ENCODE data around the gene POU2AF1.

POU2AF1 gene

DNA sequence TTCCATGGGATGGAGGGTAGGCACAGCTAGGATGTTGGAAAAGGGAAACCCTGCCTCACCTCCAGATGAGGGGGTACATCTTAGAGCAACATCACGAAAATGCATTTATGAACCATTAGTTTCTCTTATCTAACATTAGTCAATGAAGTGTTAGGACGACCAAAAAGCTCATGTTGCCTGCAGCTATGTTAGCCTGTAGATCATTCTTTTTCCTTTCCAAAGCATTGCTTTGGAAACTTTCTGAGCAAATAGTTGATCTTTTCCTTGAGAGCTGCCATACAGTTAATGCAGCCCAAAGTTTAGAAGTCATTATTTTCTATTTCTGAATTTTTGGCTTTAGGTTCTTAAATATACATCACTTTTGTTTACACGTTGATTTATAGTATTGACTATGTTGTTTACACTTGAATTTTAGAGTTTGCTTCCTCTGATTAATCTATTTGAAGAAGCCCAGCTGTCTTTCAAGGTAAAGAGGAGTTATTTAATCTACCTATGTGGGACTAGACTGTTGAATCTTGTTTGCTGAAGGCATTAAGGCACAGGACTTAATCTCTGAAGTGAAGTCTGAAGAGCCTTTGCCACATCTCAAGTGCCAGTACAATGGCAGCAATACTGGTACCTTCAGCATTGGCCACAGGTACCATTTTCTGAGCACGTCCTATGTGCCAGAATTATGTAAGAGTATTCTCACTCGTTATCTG is 69.7 kb downstream of the POU2AF1 start:
- no peak for DNase-seq

DNA sequence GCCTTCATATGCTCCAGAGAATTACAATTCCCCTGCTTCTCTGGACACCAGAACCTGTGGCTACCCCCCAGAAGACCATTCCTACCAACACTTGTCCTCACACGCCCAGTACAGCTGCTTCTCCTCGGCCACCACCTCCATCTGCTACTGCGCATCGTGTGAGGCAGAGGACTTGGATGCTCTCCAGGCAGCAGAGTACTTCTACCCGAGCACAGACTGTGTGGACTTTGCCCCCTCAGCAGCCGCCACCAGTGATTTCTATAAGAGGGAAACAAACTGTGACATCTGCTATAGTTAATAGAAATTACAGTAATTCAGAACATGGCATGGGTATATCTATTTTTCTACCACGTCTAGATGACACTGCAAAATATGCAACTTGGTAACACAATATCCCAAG is 70.9 kb downstream of the POU2AF1 start:
- no peak for DNase-seq

DNA sequence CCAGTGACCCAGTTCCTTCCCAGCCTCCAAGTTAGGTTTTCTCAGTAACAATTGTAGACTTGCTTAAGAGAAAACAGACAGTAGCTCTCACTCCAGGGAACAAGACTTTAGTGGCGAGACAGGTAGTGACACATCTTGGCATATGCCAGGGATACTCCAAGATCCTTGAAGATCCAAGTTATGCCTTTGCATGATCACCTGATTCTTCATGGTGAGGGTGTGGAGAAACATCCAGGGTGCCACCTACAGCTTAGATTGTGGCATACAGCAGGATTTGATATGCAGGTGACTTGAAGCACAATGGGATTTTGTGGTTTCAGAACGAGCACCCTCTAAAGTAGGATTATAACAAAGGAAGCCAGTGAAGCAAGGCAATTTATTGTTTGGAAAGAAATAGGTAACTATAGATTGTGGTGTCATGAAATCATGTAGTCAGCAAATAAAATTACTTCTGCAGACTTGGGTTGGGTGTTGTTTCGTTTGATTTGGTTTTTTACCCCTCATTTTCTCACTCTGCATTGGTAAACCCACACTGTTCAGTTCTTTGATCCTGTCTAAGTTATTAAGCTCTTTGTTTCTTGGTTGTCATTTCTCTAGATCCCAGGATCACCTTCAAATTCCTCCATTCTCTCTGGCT is 71.5 kb downstream of the POU2AF1 start:
- DNase-seq = no peak

DNA sequence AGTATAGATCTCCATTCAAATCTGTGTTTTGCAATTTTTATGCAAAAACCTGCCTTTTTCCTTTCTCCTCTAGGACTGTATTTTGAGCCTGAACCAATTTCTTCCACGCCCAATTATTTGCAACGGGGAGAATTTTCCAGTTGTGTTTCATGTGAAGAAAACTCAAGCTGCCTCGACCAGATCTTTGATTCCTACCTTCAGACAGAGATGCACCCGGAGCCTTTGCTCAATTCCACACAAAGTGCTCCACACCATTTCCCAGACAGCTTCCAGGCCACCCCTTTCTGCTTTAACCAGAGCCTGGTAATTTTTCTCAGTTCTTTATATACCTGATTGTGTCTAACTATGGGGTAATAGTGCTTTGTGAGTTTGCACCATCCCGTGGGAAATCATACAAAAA is 72.8 kb downstream of the POU2AF1 start:
- DNase-seq = no peak

DNA sequence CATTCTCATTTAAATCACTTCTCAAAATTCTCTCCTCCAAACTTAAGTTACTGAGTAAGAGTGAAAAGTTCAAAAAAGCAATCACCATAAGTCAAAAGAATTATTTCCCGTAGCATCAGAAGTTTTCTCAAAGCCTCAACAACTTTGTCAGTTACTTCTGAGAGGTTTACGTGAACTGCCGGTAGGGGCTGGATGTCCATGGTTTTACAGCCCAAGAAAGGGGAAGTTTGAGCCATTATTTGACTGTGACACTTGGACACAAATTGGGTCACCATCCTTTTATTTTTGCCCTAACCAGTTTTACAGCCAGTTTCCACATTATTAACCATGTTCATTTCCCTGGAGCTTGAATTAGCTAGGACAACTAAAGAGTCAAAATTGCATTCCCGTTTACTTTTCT is 73.2 kb downstream of the POU2AF1 start:
- DNase-seq = no peak

DNA sequence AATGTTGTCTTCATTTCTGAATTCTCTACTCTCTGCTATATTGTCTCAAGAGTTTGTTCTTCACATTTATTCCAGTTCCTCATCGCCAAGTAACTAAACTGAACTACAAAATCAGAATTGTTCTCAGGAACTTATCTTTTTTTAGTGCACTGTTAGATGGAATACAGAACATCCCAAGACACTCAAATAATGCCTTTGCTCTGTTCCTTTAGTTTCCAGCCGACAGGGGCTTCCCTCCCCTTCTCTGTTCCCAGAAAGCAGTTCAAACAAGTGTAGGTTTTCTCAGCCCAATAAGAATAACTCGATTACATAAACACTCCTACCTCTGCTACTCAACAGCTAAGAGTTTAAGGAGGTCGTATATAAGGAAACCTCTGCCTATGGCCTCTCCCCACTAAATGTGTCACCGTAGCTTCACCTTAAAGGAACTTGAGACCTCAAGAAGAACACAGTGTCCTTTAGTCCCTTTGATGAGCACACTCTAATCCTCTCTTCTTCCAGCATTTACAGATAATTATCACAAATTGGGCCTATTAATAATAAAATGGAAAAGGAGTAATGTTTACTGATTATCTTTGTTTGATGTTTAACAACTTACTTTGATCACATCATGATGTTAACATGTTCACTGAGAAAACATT is 73.8 kb downstream of the POU2AF1 start:
- no peak for DNase-seq

DNA sequence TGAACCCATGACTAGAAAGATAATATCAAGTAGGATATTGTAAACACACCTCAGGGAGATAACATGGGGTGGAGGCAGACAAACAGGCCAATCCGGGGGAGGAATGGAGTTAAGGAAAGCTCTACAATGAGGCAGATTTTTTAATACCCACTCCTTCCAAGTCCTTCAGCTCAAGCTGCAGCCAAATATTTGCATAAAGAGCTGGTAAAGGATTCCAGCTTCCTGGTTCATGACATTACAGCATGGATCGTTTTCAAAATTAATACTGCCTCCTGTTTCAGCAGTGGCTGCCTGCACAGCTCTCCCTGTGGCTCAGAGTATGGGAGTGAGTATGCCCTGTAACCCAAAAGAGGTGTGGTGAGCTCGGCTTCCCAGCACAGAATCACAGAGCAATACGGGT is 75.6 kb downstream of the POU2AF1 start:
- no peak for DNase-seq

DNA sequence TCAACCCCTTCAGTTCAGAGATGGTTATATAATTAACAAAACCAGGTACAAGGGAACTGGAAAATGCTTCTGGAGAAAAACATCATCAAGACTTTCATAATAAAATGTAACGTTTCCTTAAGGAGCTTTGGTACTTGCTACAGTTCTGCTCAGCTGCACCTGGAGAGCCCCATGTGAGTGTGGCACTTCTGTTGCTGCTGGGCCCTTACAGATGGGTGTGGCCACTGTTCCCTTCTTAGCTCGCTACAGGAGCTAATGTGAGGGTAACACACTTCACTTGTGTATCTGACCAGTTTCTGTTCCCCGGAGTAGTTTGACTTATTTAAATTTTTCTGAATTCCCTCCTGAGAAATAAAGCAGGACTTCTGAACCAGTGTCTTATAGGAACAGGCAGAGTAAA is 76.8 kb downstream of the POU2AF1 start:
- no peak for DNase-seq

Measured in left hindlimb (tissue), 1 donor.